Cardiac septum (tissue), 1 donor: Measurements from ENCODE around the gene AKR1C4. TPM values are rescaled to one million over a fixed set of nuclear protein-coding genes. Genes with fewer than 3 reads are reported as not detected.
"Not testable (repeated sequence)": the region's sequence is repeated elsewhere in the genome, so short reads cannot be mapped to it uniquely, and the experiment has no call there.

ENCODE experiments used
- DNase-seq: peaks from one replicate; pipeline ENCODE4 v3.0.0-alpha.2; 2020; ENCODE audit warnings: low spot score
- intact Hi-C: fragments of 100-400 bp; cut with DNase I; formaldehyde crosslinking; loops from one replicate; pipeline ENCODE4 v1.14.0; 2022
- long read RNA-seq: library from polyadenylated mRNA; unstranded; transcript quantifications from one replicate; pipeline ENCODE4 v2.0.0, GENCODE V29; 2021
- total RNA-seq: library from RNA; stranded (reverse); fragmentation: NEBNext Ultra II Directional; extraction: Animal tissue kit (Norgen Biotek cat#: 25700); gene quantifications from one replicate; pipeline ENCODE4 v1.2.1, GENCODE V29; 2021
- donor health status: DM: no; HTN: no; CAD: no.

AKR1C4 gene
- total RNA-seq: not detected
- long read RNA-seq: 0 reads

GRCh38 chr10:5196702-5197113 is at the start of gene AKR1C4:
AKR1C4 (plus strand) TSS chr10:5196837; CDS start chr10:5196868, 31 bp downstream.
- intact Hi-C loops: no loop called here

GRCh38 chr10:5146920-5147254 is 49.8 kb upstream of the AKR1C4 start:
- intact Hi-C loops: no loop called here
- no peak for DNase-seq

More at GRCh38 chr10:5196702-5197113, at the start of gene AKR1C4:
- DNase-seq: no peak

DNA sequence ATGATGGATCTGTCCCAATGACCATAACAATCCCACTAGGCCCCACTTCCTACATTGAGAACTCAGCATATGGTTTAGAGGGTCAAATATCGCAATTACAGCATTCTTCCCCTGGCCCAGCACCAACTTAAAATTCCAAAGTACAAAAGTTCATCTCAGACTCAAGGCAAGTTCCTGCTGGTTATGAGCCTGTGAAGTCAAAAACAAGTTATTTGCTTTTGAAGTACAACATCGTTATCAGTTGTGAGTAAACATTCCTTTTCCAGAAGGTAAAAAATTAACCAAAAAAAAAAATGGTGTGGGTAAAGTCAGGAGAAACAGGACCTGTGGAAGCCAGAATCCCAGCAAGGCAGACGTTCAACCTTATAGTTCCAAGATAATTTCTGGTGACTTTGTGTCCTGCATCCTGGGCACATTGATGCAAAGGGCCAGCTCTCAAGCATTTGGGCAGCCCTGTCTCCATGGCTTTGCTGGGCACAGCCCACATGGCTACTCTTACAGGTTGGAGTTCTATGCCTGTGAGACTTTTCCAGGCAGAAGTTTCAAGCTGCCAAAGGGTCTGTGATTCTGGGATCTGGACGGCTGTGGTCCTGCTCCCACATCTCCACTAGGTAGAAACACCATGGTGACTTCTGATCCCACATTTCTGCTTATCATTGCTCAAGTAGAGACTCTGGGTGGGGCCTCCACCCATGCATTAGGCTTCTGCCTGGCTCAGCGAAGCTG is 49.2 kb upstream of the AKR1C4 start:
- DNase-seq: no peak
- intact Hi-C loops: no loop called here

DNA sequence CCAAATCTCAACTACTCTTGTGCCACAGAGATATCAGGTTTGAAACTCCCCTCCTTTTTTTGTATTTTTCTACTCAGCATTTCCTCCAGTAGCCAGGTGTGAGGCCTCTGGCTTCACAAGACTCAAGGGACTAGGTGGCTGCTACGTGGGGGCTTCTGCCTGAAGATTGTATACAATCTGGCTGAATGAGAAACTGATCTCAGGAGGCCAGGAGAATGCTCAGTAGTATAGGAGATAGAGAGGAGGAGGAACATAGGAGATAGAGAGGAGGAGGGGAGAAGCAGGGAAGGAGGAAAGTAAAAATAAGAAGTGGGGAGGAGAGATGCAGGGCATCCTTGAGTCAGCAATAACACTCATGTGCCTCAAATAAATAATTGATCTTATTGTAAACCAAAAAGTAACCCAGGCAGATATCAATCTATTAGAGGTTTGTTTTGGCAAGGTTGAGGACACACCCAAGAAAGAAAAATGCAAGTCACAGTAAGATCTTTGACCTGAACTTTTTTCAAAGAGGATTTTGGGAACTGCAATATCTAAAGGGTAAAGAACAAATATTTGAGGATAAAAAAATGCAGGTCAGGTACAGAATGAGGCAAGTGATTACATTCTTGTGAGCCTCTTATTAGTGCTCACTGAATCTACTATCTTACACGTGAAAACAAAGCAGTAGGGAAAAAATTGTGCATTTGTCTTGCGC is 48.5 kb upstream of the AKR1C4 start:
- intact Hi-C loops: no loop called here
- no peak for DNase-seq

DNA sequence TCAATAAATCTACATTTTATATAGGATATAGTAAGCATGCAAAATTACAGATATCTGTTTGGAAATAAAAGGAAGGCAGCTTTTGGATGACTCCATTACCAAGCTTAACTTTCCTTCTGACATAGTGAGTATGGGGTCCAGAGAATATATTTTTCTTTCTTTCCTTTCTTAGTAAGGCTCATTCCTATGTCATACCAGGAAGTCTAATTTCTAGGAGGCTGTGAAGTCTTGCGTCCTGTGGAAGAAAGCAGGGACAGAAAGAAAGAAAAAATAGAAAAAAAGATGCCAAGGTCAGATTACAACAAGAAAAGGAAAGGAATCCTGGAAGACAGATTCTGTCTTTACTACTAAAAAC is 48.0 kb upstream of the AKR1C4 start:
- intact Hi-C loops: no loop called here
- no peak for DNase-seq

DNA sequence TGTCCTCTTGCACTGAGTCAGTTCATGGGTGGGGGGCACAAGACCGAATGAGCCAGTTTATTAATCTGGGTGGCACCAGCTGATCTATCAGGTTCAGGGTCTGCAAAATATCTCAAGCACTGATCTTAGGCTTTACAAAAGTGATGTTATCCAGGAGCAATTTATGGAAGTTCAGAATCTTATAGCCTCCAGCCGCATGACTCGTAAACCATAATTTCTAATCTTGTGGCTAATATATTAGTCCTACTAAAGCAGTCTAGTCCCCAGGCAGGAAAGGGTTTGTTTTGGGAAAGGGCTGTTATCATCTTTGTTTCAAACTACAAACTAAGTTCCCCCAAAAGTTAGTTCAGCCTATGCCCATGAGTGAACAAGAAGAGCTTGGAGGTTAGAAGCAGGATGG is 45.6 kb upstream of the AKR1C4 start:
- intact Hi-C loops: no loop called here
- no peak for DNase-seq

GRCh38 chr10:5155951-5156350 is 40.7 kb upstream of the AKR1C4 start:
- intact Hi-C loops: no loop called here

GRCh38 chr10:5157501-5157900 is 39.1 kb upstream of the AKR1C4 start:
- intact Hi-C loops: no loop called here
- no peak for DNase-seq

More at GRCh38 chr10:5155951-5156350, 40.7 kb upstream of the AKR1C4 start:
- no peak for DNase-seq

DNA sequence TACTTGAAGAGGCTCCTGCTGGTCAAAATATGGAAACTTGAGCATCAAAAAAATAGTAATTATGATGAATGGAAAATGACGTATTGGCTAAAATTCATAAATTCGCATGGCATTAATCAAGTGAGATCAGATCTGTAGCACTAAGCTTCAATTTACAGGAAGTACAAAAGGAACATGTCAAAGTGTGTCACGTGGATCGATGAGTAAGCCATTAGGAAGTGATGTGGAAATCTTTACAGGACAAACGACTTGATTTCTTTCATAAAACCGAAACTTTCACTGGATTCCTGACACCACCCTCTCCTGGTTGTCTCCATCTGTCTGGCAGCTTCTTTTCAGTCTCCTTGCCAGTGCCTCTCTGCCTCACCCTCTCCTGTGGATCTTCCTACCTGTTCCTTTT is 37.5 kb upstream of the AKR1C4 start:
- intact Hi-C loops: no loop called here

DNA sequence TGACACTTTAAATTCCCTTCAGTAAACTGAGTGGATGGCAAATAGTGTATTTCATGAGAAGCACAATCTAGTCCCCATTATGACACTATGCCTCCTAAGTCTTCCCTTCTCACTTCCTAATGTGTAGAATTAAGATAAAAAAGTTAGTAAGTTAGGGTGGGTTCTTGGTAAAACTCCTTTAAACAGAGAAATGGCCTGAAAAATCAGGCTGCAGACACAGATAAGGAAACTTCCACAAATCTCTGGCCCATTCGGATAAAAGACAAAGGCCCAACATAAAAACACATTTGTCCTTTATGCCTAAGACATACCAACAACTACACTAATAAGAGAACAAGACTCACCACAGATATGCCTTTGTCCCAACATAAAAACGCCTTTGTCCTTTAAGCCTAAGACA is 33.1 kb upstream of the AKR1C4 start:
- no peak for DNase-seq
- intact Hi-C loops: no loop called here

More for the DNA sequence above, 37.5 kb upstream of the AKR1C4 start:
- no peak for DNase-seq

GRCh38 chr10:5165738-5166137 is 30.9 kb upstream of the AKR1C4 start:
- intact Hi-C loops: no loop called here
- DNase-seq: no peak

DNA sequence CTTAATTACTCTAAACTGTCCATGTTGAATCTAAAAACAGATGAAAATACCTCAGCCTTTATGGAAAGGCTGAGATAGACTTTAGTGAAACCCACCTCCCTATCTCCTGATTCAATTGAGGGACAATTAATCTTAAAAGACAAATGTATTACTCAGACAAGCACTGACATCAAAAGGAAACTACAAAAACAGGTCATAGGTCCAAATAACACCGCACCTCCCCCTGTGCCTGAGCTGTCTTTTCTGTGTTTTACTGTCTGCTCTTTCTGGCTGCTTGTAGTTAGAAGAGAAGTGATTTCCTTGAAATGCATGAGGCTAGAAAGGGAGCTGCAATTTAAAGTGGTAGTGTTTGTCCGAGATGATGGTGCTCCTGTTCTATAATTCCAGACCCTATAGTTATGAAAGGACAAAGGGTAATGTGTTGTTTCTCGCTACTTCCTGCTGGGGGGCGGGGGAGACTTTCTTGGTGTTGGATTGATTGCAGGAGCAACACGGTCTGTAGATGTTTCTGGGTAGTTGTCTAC is 27.7 kb upstream of the AKR1C4 start:
- DNase-seq: no peak
- intact Hi-C loops: no loop called here

- intact Hi-C loops, DNase-seq: not testable (repeated sequence)
Measured at GRCh38 chr10:5175581-5175980, 21.1 kb upstream of the AKR1C4 start.

- intact Hi-C loops, DNase-seq: not testable (repeated sequence)
Measured at GRCh38 chr10:5180503-5180902, 16.1 kb upstream of the AKR1C4 start.

GRCh38 chr10:5183923-5184322 is 12.7 kb upstream of the AKR1C4 start:
- intact Hi-C loops: no loop called here

DNA sequence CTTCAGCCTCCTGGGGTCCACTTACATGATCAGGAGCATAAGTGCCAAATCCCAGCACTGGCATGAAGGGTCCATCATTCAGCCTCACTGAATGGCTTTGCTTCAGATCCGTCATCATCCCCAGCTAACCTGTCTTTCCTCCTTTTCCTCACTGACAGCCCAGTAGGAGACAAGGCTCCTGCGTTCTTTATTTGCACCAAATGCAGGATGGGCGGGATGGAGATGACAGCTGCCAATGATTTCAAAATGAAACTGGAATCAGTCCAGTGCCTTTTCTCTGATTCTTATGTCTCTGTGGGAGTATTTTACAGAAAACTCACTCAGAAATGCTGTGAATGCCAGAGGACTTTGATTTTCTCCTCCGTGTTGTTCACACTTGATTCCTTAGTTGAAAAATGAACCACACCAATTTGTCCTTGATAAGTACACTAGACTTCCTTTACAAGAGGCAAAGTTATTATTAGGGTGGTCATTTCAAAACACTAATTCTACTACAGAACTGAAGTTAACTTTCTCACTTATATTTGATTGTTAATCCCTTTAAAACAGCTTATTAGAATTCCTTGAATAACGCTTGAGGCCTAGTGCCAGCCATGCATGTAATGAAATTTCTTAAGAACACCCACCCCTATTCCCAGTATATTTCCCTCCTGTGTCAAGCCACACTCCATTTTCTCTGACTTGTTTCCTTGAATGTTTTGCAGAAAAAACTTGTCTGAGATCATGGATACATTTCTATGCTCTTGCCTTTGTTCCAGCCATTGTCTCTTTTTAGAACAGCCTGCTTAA is 11.5 kb upstream of the AKR1C4 start, which contains the start of gene AKR1C8:
Gene AKR1C8 (minus strand): TSS at position 164 of the 789 bp plus-strand sequence. CDS start 46 bp downstream, at position 118.
- no peak for DNase-seq
- intact Hi-C loops: no loop called here

More at GRCh38 chr10:5183923-5184322, 12.7 kb upstream of the AKR1C4 start:
- no peak for DNase-seq

- no peak for DNase-seq
- intact Hi-C loops: no loop called here
Measured at GRCh38 chr10:5187867-5188266, 8.8 kb upstream of the AKR1C4 start.

DNA sequence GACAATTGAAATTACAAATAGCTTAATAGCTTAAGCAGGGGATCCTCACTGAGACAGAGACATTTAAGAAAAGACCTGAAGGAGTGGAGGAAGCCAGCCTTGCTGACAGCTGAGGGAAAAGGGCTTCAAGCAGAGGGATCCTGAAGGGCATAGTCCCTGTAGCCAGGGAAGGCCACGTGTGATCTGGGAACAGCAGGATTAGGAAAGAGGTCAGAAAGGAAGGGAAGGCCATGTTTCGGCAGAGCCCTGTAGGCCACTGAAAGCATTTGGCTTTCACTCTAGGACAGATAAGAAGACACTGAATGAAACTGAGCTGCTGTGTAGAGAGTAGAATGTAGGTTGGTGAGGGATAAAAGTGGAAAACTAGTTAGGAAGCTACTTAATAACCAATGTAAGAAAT is 8.3 kb upstream of the AKR1C4 start:
- intact Hi-C loops: no loop called here
- DNase-seq: no peak

DNA sequence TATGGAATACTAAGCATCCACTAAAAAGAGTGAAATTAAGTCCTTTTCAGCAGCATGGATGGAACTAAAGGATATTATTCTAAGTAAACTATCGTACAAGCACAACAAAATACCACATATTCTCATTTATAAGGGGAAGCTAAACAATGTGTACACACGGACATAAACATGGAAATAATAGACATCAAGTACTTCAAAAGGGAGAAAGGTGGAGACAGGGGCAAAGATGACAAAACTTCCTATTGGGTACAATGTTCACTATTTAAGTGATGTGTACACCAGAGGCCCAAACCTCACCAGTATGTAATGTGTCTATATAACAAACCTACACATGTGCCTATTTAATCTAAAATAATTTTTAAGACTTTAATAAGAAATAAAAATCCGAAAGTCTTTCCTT is 2.2 kb upstream of the AKR1C4 start:
- intact Hi-C loops: no loop called here
- DNase-seq: no peak

GRCh38 chr10:5195727-5196374 is 786 bp upstream of the AKR1C4 start:
- intact Hi-C loops: no loop called here
- DNase-seq: no peak
